Head of caudate nucleus (tissue), 42 donors: ENCODE results near the gene PCDHA1.

Source experiments
- DNase-seq, 42 donors: peaks; one replicate each; pipeline versions ENCODE4 v3.0.0 to v3.0.0-alpha.2; 2020 to 2021; ENCODE audit warnings: mixed read lengths in 7 of 42
- intact Hi-C: fragments of 100-400 bp; cut with DNase I; formaldehyde crosslinking; loops from one replicate; pipeline ENCODE4 v1.15.0; 2022

PCDHA1 gene

GRCh38 chr5:140877262-140877581 is 91.3 kb downstream of the PCDHA1 start:
- DNase-seq: no peak
- intact Hi-C loops: no loop called here

DNA sequence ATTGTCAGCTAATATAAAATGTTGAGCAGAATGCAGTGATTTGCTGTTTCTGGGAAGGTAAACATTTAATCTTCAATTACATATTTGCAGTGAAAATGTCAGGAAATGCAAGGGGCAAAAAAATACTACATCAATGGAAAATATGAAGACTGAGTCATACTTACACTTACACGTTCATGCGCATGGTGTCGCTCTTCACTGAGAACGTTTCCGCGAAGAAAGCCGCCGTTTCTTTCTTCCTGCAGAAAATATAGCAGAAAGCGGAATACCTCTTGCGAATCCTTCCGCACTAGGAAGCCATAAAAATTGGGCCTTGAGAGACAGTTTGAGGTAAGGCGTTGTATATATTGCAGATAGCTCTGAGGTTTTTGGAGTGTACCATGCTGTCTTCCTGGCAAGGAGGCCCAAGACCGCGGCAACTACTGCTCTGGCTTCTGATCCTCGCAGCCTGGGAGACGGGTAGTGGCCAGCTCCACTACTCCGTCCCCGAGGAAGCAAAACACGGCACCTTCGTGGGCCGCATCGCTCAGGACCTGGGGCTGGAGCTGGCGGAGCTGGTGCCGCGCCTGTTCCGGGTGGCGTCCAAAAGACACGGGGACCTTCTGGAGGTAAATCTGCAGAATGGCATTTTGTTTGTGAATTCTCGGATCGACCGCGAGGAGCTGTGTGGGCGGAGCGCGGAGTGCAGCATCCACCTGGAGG is 96.1 kb downstream of the PCDHA1 start, which contains the start of gene PCDHA13:
Gene PCDHA13, plus strand, starts transcription at position 236 of the 702 bp plus-strand sequence. Its CDS starts 145 bp downstream, at position 381.
- intact Hi-C loops: loop anchor here (5.0 kb wide), 1 partner anchor 160 kb away; no protein-coding TSS in a partner anchor
- DNase-seq: peak in 6 of 42 donors; percentile 29 to 70 (median 44)

DNA sequence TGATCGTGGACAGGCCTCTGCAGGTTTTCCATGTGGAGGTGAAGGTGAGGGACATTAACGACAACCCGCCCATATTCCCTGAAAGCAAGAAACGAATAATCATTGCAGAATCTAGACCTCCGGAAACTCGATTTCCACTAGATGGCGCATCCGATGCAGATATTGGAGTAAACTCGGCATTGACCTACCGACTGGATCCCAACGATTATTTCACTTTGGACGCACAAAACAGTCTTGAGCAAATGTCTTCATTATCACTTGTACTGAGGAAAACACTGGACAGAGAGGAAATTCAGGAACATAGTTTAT is 96.6 kb downstream of the PCDHA1 start:
- intact Hi-C loops: loop anchor here (5.0 kb wide), 1 partner anchor 160 kb away; no protein-coding TSS in a partner anchor
- peak in 16 of 42 donors; percentile 4 to 79 (median 31) for DNase-seq

DNA sequence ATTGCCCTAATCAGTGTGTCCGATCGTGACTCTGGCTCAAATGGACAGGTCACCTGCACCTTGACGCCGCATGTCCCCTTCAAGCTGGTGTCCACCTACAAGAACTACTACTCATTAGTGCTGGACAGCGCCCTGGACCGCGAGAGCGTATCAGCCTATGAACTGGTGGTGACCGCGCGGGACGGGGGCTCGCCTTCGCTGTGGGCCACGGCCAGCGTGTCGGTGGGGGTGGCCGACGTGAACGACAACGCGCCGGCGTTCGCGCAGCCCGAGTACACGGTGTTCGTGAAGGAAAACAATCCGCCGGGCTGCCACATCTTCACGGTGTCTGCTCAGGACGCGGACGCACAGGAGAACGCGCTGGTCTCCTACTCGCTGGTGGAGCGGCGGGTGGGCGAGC is 97.4 kb downstream of the PCDHA1 start:
- DNase-seq: no peak
- intact Hi-C loops: loop anchor here (5.0 kb wide), 1 partner anchor 159 kb away; no protein-coding TSS in a partner anchor

DNA sequence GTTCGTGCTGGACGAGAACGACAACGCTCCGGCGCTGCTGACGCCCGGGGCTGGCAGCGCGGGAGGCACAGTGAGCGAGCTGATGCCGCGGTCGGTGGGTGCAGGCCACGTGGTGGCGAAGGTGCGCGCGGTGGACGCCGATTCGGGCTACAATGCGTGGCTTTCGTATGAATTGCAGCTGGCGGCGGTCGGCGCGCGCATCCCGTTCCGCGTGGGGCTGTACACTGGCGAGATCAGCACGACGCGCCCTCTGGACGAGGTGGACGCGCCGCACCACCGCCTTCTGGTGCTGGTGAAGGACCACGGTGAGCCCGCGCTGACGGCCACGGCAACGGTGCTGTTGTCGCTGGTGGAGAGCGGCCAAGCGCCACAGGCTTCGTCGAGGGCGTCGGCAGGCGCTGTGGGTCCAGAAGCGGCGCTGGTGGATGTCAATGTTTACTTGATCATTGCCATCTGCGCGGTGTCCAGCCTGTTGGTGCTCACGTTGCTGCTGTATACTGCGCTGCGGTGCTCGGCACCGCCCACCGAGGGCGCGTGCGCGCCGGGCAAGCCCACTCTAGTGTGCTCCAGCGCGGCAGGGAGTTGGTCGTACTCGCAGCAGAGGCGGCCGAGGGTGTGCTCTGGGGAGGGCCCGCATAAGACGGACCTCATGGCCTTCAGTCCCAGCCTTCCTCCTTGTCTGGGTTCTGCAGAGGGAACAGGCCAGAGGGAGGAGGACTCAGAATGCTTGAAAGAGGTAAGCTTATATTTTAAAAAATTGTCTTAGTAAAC is 98.2 kb downstream of the PCDHA1 start:
- no peak for DNase-seq
- intact Hi-C loops: loop anchor here (5.0 kb wide), 1 partner anchor 158 kb away; no protein-coding TSS in a partner anchor

- no peak for DNase-seq
- intact Hi-C loops: no loop called here
Observed at GRCh38 chr5:140916325-140916724, 130.4 kb downstream of the PCDHA1 start.

DNA sequence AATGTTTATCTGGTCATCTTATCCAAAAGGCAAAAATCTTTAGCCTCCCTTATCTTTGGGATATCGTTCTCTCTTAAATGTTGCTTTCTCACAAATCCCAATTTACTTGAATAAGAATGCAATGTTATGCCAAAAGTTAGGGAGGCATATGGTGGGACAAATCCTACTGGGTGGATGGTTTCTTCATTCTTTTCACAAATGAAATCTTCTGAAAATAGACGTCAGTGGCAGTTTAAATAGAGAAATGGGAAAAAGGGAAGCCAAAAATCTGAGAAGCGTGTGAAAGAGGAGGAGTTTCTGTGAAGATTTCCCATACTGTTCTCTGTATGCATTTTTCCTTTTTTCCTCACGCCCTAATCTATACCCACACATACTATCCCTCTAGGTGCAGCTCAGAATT is 137.7 kb downstream of the PCDHA1 start:
- no peak for DNase-seq
- intact Hi-C loops: no loop called here

DNA sequence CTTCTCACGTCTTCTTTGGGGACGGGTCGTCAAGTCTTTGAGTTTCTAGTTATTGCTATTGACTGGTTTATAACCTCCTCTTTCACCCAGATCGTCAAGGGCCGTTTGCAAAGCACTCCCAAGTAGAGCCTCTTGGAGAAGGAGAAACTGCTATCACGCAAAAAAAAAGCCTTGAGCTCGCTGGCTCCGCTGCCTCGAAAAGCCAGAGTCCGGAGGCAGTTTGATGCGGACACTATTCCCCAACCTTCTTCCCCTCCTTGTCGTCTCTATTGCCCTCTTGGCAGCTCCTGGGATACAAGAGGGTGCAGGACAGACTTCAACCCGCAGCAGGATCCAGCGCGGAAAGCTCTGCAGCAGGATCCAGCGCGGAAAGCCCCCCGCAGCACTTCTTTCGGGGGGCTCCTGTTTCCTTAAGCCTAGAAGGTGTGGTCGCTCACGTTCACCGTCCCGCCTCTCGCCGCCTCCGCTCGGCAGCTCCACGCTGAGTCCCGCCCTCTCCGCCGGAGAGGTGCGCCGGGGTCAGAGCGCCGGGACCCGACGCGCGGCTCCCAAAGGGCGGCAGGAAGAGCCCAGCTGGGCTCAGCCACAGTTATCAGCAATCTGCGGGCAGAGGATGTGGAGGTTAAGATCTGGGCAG is 140.0 kb downstream of the PCDHA1 start, which contains the start of gene PCDHAC1:
Gene PCDHAC1, plus strand, starts transcription at position 494 of the 637 bp plus-strand sequence. CDS start 594 bp downstream, outside the sequence.
- intact Hi-C loops: loop anchor here (2.0 kb wide), 1 partner anchor 115 kb away; no protein-coding TSS in a partner anchor
- peak in 28 of 42 donors; percentile 2 to 54 (median 26) for DNase-seq

DNA sequence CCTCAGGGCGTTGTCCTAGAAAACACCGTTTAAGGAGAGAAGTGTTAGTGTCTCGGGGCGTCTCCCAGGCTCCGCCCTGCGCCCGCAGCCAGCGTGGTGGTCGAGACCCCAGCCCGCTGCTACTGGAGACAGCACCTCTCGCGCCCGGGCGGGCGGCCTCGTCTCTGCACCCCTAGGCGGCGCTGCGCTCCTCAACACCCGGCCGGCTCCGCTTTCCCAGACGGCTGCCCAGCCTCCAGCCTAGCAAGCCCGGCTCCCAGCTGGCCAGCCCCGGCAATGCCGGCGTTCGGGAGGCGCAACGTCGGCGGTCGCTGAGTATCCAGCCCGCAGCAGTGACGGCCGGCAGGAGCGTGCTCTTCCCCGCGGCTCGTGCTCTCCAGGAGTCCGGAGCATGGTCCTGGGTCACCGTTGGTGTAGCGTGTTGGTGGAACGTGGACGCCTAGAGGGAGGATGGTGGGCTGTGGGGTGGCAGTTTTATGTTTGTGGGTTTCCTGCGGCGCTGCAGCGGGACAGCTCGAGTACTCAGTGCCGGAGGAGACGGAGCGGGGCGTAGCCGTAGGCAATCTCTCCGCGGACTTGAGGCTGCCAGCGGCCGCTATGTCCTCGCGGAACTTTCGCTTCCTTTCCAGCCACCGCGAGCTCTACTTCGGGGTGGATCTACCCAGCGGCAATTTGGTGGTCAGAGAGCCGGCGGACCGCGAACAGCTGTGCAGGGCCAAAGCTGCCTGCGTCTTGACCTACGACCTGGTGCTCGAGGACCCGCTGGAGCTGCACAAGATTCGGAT is 140.7 kb downstream of the PCDHA1 start:
- peak; percentile 70 to 93 (median 85) for DNase-seq
- intact Hi-C loops: loop anchor here (2.0 kb wide), 1 partner anchor 114 kb away; no protein-coding TSS in a partner anchor

- peak in 5 of 42 donors; percentile 1 to 16 (median 10) for DNase-seq
Observed at GRCh38 chr5:140927228-140927573, 141.3 kb downstream of the PCDHA1 start.

DNA sequence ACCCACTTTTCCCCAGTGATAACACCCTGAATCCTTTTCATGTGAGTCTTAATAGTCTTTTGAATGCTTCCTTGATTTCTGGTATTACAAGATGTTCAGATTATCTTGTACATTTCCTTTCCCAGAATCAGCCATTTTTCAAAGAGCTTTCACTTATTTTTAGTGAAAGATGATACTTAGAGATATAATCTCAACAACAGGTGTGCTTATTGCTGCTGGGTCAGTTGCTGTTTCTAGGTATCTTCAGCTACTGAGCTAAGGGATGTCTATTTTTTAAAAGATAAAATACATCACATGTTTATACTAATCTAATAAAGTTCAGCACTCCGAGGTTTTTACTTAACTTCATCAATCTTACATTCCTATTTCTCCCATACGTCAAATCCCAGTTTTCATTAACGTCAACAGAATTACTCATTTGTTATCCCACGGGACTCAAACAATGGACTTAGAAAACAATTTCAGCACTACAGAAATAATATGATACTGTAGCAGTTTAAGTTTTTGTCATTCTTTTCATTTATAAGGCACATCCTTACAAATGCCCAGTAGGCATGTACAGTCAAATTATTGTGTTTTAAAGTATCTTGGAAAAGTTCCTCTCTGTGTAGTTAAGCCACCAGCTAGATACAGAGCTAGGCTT is 149.1 kb downstream of the PCDHA1 start:
- intact Hi-C loops: no loop called here
- no peak for DNase-seq

More at GRCh38 chr5:140927228-140927573, 141.3 kb downstream of the PCDHA1 start:
- intact Hi-C loops: loop anchor here (2.0 kb wide), 1 partner anchor 114 kb away; no protein-coding TSS in a partner anchor

DNA sequence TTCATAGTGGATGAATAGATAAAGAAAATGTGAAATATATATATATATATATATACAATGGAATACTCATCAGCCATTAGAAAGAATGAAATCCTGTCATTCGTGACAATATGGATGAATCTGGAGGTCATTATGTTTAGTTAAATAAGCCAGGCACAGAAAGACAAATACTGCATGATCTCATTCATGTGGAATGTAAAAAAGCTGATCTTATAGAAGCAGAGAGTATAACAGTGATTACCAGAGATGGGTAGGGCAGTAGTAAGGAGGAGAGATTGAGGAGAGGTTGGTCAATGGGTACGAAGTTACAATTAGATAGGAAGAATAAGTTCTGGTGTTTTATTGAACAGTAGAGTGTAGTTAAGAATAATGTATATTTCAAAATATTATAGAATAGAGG is 160.6 kb downstream of the PCDHA1 start:
- DNase-seq: no peak
- intact Hi-C loops: no loop called here

GRCh38 chr5:140951636-140952035 is 165.7 kb downstream of the PCDHA1 start:
- DNase-seq: no peak
- intact Hi-C loops: no loop called here

- intact Hi-C loops: no loop called here
- no peak for DNase-seq
Observed at GRCh38 chr5:140953234-140953633, 167.3 kb downstream of the PCDHA1 start.

DNA sequence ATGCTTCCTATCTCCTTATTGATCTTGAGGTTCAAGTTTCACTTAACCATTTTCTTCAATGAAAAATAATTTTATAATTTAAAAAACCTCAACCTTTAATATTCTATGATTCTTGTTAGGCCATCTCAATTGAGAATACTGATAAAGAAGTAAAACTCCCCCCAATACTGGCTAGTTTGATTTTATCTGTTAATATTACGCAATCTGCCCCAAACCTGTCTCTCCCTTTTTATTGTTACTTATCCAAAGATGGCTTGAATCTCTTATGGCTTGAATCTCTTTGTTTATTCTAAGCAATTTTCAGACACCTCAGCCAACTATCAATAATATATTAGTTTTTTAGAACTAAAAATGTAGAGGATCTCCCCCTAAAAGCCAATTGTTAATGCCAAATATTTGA is 176.2 kb downstream of the PCDHA1 start:
- intact Hi-C loops: no loop called here

GRCh38 chr5:140964356-140964755 is 178.4 kb downstream of the PCDHA1 start:
- DNase-seq: no peak
- intact Hi-C loops: no loop called here

More for the DNA sequence above, 176.2 kb downstream of the PCDHA1 start:
- DNase-seq: no peak

DNA sequence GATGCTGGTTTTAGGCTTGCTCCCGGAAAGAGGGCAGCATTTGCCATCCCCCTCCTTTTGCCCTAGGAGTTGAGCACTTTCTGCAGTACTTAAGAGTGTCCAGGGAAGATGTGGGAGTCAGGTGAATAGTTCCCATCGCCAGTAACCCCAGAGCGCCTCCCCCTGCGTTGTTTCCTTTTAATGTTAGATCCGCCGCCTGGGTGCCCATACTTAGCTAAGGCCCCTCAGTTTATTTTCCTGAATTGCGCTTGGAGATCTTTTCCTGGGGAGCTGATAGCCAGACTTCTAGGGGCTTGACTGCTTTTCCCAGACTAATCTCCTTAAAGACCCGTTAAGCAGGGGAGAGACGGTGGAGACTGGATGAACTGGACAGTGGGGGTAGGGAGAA is 180.0 kb downstream of the PCDHA1 start:
- intact Hi-C loops: loop anchor here (2.0 kb wide), 1 partner anchor 75 kb away; no protein-coding TSS in a partner anchor
- peak in 34 of 42 donors; percentile 7 to 68 (median 36) for DNase-seq
